MM.1S (cell line): ENCODE measurements around the gene ZNF471.

Experiments used
- EZH2phosphoT487 ChIP-seq: fragments of 300-600 bp; sonication (generic); IDR thresholded peaks from 2 replicates; pipeline ENCODE4 v1.6.1; 2018; ENCODE audit warnings: antibody characterized with exemption, low read length
- TF ChIP-seq, protein P1 (sequence below): fragments of 300-600 bp; sonication (generic); IDR thresholded peaks from 2 replicates; pipeline ENCODE4 v1.5.1; 2016; ENCODE audit warnings: antibody characterized with exemption, low read length, mixed read lengths

DNA sequence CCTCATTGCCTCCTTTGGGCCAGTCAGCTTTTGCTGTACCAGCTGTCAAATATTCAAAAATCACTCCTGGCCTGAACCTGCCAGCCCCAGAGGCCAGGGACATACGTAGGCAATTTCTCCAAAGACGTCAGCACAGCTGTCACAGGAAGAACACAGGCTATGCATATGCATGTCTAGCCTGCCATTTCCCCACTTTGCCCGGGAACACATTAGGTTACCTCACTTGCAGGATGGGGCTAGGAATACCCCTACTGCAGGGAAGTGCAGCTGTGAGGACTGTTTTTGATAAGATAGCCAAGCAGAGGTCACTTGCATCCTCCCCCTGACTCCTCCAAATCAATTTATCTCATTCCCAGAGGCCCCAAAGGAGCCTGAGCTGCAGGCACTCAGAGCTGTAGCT lies 33.3 kb upstream of the ZNF471 start:
- TF ChIP-seq, protein P1, sequence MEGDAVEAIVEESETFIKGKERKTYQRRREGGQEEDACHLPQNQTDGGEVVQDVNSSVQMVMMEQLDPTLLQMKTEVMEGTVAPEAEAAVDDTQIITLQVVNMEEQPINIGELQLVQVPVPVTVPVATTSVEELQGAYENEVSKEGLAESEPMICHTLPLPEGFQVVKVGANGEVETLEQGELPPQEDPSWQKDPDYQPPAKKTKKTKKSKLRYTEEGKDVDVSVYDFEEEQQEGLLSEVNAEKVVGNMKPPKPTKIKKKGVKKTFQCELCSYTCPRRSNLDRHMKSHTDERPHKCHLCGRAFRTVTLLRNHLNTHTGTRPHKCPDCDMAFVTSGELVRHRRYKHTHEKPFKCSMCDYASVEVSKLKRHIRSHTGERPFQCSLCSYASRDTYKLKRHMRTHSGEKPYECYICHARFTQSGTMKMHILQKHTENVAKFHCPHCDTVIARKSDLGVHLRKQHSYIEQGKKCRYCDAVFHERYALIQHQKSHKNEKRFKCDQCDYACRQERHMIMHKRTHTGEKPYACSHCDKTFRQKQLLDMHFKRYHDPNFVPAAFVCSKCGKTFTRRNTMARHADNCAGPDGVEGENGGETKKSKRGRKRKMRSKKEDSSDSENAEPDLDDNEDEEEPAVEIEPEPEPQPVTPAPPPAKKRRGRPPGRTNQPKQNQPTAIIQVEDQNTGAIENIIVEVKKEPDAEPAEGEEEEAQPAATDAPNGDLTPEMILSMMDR, result no peak
- TF ChIP-seq EZH2phosphoT487, result no peak
